ENCODE data around the gene ALDH1A3. TPM values are rescaled to one million over a fixed set of nuclear protein-coding genes. Genes with fewer than 3 reads are reported as not detected.

The ALDH1A3 gene
- total RNA-seq, 4 donors from 2014 or later = 8.5 to 99.9 (median 18.4) TPM

- DNase-seq = peak in 1 of 3 donors; percentile 40
- Histone ChIP-seq H3K36me3 (no peaks in the 10 kb centered on the region), H3K9me3 (no peaks in the 10 kb centered on the region), H3K27ac (peak overlapping the region; percentile 22 to 78 (median 52)), H3K27me3 (no peaks in the 10 kb centered on the region), H3K4me3 (peak overlapping the region in 2 of 4 donors; percentile 27 to 42), H3K4me1 (peaks cover 0 to 12% (median 2%) of the 10 kb centered on the region in 4 donors)
- no peak for TF ChIP-seq CTCF (IDR thresholded peaks at IDR 0.05)
- TF ChIP-seq POLR2A (IDR thresholded peaks at IDR 0.05) = no peak
Measured at GRCh38 chr15:100901702-100902435, 22.2 kb downstream of the ALDH1A3 start.

- Histone ChIP-seq H3K9me3 (no peaks in the 10 kb centered on the region), H3K27ac (peak overlapping the region; percentile 22 to 78 (median 52)), H3K36me3 (no peaks in the 10 kb centered on the region), H3K4me3 (peak overlapping the region in 2 of 4 donors; percentile 27 to 42), H3K4me1 (peaks cover 0 to 12% (median 2%) of the 10 kb centered on the region in 4 donors), H3K27me3 (no peaks in the 10 kb centered on the region)
- TF ChIP-seq POLR2A (IDR thresholded peaks at IDR 0.05) = no peak
- TF ChIP-seq CTCF (IDR thresholded peaks at IDR 0.05) = no peak
- peak in 2 of 3 donors; percentile 75 to 77 for DNase-seq
Measured at GRCh38 chr15:100902436-100903167, 23.0 kb downstream of the ALDH1A3 start.

- DNase-seq = peak in 1 of 3 donors; percentile 3
- H3K36me3 ChIP-seq = no peaks in the 10 kb centered on the region
- H3K9me3 ChIP-seq = no peaks in the 10 kb centered on the region
- TF ChIP-seq CTCF (IDR thresholded peaks at IDR 0.05) = no peak
- TF ChIP-seq POLR2A (IDR thresholded peaks at IDR 0.05) = no peak
- H3K4me1 ChIP-seq = peaks cover 0 to 12% (median 2%) of the 10 kb centered on the region in 4 donors
- peak overlapping the region in 2 of 4 donors; percentile 68 to 78 for H3K27ac ChIP-seq
- H3K27me3 ChIP-seq = no peaks in the 10 kb centered on the region
- no peak overlapping the region for H3K4me3 ChIP-seq
Measured at GRCh38 chr15:100903168-100903554, 23.5 kb downstream of the ALDH1A3 start.

- no peaks in the 10 kb centered on the region for H3K27me3 ChIP-seq
- H3K9me3 ChIP-seq = no peaks in the 10 kb centered on the region
- H3K4me3 ChIP-seq = no peak overlapping the region
- peak in 1 of 3 donors; percentile 15 for DNase-seq
- H3K36me3 ChIP-seq = no peaks in the 10 kb centered on the region
- no peak overlapping the region for H3K27ac ChIP-seq
- H3K4me1 ChIP-seq = peaks cover 0 to 12% (median 2%) of the 10 kb centered on the region in 4 donors
- TF ChIP-seq POLR2A (IDR thresholded peaks at IDR 0.05) (no peak), CTCF (IDR thresholded peaks at IDR 0.05) (no peak)
Measured at GRCh38 chr15:100905850-100906249, 26.2 kb downstream of the ALDH1A3 start.

- peak in 1 of 3 donors; percentile 31 for DNase-seq
- no peaks in the 10 kb centered on the region for H3K9me3 ChIP-seq
- H3K27me3 ChIP-seq = no peaks in the 10 kb centered on the region
- H3K4me3 ChIP-seq = no peak overlapping the region
- H3K4me1 ChIP-seq = no peaks in the 10 kb centered on the region
- no peak for TF ChIP-seq POLR2A (IDR thresholded peaks at IDR 0.05)
- no peak for TF ChIP-seq CTCF (IDR thresholded peaks at IDR 0.05)
- H3K36me3 ChIP-seq = no peaks in the 10 kb centered on the region
- no peak overlapping the region for H3K27ac ChIP-seq
Measured at GRCh38 chr15:100908466-100908865, 28.8 kb downstream of the ALDH1A3 start.

All from Peyer's patch (tissue), 4 donors.